Measurements from ENCODE around the gene N4BP2L2.

Gene N4BP2L2

DNA sequence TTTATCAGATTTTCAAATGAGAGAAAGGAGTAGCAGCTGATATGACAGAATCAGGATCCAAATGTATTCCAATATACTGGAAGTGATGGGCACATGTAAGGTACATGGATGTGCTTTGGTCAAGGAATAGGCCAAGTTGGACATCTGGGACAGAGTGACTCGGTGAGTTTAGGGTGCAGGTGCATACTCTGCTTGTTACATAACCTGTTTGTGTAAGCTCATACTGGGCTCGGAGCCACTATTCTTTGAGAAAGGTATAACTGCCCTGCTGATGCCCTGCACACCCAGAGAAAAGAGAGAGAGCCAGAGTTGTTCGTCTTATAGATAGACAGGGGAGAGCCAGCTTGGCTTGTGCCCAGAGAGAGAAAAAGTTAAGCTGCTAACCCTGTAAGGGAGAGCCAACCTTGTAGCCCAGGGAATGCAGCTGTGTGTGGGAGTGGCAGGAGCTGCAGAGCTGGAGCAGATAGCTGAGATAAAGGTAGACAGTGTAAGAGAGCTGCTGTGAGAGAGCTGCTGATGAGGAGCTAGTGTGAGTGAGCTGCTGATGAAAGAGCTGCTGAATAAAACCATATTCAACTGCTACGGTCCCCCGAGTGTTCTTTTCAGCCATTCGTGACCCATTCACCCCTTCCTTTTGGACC, 70.0 kb downstream of the N4BP2L2 start:
- no peak for DNase-seq (ENCODE audit: low spot score)

DNA sequence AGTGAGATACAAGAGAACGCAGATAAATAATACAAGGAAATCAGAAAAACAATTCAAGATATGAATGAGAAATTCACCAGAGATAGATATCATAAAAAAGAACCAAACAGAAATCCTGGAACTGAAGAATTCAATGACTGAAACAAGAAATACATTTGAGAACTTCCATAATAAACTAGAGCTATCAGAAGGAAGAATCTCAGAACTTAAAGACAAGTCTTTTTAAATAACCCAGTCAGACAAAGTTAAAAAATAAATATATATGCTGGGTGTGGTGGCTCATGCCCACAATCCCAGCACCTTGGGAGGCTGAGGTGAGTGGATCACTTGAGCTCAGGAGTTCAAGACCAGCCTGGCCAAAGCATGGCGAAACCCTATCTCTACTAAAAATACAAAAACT, 82.0 kb downstream of the N4BP2L2 start:
- no peak for DNase-seq (ENCODE audit: low spot score)

DNA sequence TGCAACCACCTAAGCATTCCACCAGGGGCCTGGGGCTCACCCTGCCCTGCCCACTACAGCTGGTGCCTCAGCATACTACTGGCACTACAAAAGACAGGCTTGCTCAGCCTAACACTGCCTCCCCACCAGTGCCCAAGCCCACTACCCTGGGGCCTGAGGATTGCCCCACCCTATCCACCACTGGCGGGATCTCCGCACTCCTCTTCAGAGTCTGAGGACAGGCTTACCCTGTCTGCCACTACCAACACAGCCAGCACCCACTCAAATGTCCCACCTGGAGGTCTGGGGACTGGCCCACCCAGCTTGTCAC, 83.0 kb downstream of the N4BP2L2 start:
- no peak for DNase-seq (ENCODE audit: low spot score)

DNA sequence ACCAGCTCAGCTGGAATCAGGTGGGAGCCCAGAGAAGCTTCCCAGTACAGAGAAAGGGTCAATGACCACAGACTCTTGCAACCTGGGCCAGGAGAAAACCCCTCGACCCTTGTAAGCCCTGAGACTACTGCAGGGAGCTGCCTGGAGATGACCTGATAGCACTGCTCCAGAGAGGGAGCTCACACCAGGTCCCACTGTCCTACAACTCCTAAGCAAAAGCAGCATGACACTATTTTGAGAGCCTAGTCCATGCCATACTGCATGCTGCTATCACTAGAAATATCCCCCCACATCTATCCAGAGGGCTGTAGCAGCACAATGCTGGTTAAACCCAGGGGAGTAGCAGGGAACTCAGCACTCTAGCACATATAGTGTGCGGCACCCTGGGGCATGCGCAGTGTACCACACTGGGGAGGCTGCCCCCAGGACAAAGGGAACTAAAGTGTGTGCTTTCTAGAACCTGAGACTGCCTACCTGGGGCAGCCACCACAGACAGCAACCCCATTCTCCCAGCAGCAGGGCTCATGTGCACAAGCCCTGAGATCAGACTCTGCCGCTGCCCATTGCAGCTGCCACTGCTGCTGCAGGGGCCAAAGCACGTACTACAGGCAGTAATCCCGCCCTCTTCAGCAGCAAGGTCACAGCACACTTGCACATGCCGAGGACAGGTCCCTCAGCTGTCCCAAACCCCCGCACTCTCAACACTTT, 83.6 kb downstream of the N4BP2L2 start:
- DNase-seq (ENCODE audit: low spot score), result no peak

DNA sequence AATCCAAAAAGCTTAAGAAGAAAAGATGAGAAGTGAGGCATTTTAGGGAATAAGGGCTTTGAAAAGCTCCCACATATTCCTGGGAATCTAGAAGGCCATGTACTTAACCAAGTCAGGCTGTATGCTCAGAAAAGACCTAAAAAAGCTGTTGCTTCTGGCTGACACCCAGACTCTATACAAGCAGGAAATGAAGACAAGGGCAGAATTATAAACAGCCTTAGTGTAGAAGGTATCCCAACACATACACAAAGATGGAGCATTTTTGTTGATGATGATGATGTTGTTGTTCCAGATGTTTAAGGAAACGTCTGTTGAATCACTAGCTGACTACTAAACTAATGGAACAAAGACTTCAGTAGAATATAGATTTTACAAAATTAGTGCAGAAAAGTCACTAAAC, 84.6 kb downstream of the N4BP2L2 start:
- DNase-seq (ENCODE audit: low spot score), result no peak

DNA sequence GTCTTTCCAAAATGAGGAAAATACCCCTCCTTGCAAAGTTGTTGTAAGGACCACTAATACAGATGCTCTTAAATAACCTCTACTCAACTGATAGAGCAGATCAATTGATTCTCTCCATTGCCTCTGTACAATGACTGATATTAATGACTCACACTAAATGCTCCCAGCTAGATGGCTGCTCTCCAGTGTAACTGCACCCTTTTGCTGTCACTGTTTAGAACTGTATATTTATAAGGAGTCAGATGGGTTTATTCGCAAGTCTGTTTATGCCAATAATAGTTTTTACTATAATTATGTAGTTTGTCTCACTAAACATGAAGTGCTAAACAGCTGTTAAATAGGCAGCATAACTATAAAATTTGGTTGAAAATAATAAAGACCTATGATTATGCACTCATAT, 89.6 kb downstream of the N4BP2L2 start:
- no peak for DNase-seq (ENCODE audit: low spot score)

DNA sequence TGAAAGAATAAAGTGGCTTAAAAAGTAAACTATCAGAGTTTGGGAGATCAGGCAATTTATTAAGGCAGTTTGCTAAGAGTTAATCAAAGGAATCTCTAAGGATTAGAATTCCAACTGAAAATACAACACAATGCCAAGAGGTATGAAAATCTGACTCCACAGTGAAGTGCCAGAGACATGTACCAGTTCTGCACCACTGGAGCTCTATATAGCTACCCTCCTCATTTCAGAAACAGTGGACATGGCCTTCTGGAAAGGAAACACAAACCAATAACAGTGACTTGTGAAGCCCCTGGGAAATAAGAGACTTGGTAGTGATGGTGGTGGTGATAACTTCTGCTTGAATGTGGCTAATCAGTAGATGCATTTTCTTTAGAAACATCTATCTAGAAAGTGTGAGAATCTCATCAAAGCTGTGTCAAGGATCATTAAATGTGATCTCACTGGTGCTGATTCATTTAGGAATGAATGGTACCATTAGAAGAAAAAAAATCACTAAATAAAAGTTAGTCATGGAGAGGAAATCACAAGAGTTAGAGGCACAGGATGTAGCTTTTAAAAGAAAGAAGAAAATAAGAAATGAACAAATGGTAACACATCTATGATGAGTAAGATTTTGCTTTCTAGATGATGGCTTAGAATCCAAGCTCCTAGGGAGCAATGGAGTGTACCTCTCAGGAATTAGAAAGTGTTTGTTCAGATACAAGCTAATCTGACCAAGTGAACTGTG, 90.5 kb downstream of the N4BP2L2 start:
- DNase-seq (ENCODE audit: low spot score), result no peak

DNA sequence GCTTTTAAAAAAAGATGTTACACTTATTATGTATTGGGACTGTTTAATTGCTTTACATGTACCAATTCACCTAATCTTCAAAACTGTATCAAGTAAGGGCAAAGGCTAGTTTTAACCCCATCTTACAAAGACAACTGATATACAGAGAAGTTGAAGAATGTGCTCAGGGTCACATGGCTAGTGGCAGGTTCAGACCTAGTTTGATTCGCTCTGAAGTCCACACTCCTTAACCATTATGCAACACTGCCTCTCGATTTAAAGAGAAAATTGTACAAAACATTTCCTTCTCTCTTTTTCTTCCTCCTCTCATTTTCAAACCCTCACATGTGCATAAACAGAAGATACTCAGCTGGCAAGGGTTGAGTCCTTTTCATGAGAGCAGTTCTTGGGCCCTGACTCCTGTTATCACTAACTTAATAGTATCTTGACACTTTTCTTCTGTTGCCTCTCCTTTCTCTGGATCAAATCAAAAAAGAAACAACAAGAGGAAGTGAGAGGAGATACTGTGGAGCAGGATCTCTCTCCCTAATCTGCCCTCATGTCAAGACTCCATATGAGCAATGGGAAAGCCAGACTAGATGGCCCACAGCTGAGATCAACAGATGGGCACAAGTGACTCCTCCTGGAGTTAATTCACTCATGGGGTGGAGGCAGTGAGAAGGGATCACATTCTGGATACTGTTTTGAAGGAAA, 91.7 kb downstream of the N4BP2L2 start:
- DNase-seq (ENCODE audit: low spot score), result no peak

DNA sequence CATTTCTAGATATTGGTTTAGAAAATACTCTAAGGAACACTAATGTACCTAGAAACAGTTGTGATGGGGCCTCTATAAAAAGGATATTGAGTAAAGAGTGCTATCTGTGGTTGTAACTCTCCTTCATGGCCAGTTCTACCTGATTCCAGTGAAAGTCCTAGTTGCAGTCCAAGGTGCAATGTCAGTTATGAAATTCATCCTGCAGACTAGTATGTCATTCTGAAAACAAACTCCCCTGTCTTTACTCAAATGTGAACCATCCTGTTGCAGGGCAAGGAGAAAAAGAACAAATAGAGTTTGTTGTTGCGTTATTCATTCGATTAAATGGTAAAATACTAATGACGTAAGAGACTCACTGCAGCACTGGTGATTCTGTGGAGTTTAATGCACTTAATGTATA, 92.4 kb downstream of the N4BP2L2 start:
- DNase-seq (ENCODE audit: low spot score), result no peak

DNA sequence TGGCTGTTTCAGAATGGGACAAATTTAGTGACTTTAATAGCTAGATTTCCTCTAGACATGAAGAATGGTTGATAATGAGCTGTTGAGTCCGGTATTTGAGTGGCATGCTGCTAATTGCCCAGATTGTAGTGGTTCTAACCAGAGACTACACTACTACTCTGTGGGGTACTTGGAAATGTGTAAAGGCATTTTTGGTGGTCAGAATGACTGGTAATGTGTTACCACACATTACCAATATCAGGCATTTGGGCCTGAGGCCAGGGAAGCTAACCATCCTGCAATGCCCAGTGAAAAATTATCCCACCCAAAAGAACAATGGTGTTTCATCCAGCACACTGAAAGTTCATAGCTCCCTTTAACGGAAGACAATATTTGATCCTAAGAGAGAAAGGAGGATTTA, 93.1 kb downstream of the N4BP2L2 start:
- no peak for DNase-seq (ENCODE audit: low spot score)

DNA sequence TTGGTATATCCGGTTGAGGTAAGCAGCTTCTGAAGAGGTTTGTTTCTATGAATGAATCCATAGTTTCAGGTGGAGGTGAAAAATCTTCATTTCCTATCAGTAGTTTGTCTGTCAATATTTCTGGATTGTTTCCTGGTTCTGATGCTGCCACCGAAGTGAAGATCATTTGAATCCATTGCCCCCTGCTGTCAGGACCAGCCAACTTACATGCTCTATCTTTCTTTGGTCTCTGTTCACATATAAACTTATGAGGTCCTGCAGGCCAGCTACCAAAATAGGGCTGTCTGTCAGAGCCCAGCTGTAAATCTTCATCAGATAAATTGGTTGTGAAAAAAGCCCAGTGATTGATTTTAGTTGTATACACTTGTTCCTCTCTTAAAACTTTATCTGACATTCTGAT, 95.5 kb downstream of the N4BP2L2 start:
- peak; percentile 62 for DNase-seq (ENCODE audit: low spot score)

DNA sequence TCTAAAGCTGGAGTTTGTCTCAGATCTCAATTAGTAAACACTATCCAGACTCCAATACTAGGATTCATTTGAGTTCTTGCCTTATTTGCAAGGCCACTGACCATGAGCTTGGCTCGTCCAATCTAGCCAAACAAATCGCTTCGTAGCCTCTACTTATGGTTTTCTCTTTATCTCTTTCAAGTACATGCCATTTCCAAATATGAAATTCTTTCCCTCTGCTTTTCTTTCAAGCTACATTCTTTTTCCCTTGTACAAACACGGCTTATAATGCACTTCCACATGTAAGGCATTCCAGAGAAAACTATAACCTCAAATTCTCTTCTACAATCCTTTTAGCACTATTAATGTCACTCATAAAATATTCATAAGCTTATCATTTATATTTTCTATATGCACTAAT, 99.7 kb downstream of the N4BP2L2 start:
- no peak for DNase-seq (ENCODE audit: low spot score)

DNA sequence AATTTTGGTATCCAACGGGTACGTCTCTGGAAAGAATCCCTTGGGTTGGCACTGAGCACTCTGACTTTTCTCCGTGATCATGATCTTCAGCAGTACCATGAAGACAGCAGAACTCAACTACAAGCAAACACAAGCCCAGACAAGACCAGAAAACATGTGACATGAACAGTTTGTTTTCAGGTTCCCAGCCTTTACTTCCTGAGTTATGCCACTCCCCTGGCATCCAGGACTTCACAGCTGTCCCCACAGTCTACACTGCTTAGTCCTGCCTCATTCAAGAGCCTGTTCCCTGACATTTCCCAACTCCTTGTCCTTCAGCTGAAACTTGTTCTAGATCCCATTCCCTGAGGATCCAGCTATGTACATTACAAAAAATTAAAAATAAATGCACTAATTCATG, 105.7 kb downstream of the N4BP2L2 start:
- no peak for DNase-seq (ENCODE audit: low spot score)

DNA sequence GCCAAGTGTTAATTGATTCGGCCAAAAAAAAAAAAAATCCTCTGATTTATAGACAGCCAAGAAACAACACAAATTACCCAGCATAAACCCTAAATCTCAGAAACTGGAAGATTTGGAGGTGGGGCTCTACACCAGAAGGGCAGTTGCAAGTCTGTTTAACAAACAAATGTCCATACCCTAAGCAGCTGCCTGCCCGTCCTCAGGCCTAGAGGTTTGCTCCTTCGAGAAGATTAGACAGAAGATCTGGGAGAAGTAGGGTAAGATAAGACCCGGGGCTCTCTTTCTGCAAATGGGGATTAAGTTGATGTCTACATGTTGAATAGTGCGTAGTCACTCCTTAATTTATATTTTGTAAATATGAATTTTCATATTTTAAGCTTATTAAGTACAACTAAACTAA, 107.2 kb downstream of the N4BP2L2 start:
- DNase-seq (ENCODE audit: low spot score), result no peak

DNA sequence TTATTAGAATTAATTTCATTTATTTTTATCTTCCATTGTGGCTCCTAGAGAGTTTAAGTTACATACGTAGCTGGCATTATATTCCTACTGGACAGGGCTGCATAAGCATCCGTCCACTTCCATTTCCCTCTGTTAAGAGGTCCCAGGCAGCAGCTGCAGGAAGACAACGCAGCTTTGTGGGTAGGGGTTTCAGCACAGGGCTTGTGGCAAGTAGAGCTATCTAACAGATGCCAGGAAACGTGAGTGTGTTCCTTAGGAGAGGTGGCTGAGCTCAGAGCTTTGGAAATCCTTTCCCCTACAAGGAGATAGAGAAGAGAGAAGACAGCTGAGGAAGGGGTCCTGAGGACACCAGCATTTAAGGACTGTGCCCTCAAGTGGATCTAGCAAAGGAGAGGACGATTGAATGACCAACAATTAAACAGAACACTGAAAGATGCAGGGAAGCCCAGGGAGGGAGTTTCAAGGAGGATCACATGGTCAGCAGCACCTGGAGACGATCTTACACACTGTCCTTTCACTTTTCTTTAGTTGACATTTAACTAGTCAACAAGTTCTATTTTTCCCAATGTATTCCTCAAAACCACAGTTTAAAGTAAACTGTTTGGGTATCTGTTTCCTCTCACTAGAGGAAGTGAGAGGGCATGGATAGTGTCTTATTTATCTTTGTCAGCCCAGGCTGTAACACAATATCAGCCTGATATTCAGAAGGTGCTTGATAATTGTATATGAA, 108.4 kb downstream of the N4BP2L2 start:
- no peak for DNase-seq (ENCODE audit: low spot score)

DNA sequence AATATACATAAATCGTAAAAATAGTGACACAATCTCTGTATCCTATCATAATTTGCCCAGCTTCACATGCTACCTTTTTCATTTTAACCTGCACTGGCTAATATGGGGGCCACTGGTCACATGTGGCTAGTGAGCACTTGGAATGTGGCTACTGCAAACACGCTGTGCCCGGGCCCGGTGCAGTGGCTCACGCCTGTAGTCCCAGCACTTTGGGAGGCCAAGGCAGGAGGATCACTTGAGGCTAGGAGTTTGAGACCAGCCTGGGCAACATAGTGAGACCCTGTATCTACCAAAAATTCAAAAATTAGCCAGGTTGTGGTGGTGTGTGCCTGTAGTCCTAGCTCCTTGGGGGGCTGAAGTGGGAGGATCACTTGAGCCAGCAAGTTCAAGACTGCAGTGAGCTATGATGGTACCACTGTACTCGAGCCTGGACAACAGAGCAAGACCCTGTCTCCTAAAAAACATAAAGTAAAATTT, 109.1 kb downstream of the N4BP2L2 start:
- no peak for DNase-seq (ENCODE audit: low spot score)

DNA sequence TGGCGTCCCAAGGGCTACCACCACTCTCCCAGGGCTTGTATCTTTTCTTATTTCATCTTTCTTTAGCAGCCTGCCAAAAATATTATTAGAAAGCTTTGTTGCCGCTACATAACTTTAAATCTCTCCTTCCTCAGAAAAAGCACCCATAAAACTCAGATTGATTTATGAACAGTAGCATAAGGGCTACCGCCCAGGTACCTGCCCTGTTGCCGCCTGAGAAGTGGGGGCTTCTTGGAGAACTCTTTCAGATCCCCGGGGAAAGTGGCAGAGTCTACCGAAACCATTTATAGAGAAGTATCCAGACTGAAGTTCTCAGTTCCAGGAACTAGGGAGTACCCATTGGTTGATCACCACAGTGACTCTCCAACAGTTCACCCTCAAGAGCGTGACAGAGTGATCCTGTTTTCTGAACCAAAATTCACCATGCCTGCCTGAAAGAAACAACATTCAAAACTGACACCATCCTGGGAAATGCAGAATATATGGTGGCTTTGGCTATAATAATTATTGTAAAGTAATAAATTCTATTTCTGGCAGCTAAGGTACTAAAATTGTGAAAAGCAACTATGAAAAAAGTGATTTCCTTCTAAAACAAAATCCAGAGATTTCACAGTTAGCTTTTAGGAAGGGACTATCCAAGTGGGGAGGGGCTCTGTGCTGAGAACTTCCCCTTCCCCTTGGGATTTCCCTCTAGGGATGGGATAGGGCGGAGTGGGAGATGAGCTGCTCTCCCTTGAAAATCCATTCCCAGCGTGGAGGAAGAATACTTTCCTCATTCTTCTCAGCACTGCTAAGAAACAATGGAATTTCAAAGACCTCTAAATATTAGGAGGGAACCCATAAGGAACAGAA, 109.8 kb downstream of the N4BP2L2 start:
- DNase-seq (ENCODE audit: low spot score), result peak; percentile 47

DNA sequence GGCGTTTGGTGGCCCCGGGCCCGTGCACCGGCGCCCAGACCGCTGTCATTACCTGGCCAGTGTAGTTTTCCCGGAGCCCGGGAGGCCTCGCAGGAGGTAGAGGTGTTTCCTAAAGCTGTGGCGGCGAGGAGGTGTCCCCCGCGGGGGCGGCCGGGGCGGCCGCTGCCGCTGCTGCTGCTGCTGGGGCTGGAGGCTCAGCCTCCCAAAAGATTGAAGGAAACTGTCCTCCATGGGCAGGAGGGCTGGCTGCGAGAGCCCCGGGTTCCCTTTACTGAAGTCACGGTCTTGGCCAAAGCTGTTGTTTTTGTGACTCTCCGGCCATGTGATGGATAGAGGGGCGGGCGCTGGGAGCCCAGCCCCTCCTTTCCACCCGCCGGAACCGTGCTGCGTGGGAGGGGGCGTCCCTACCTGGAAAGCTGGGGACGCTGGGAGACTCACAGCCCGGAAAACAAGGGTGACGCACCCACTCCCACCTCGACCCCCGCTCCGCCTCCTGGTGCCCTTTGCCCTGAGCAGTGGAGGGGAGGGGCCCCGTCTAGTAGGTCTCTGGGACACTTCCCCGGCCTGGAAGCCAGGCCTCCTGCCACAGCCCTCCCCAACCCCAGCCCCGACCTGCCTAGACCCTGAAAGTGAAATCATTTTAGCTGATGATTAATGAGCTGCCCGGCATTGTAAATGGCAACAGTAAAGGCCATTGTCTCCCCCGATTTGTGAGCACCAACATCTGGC, 110.6 kb downstream of the N4BP2L2 start, which contains the start of gene N4BP2L1:
Gene N4BP2L1, minus strand, starts transcription at position 279 of the 729 bp plus-strand sequence. Its CDS starts 48 bp downstream, at position 231.
- DNase-seq (ENCODE audit: low spot score), result peak; percentile 86

DNA sequence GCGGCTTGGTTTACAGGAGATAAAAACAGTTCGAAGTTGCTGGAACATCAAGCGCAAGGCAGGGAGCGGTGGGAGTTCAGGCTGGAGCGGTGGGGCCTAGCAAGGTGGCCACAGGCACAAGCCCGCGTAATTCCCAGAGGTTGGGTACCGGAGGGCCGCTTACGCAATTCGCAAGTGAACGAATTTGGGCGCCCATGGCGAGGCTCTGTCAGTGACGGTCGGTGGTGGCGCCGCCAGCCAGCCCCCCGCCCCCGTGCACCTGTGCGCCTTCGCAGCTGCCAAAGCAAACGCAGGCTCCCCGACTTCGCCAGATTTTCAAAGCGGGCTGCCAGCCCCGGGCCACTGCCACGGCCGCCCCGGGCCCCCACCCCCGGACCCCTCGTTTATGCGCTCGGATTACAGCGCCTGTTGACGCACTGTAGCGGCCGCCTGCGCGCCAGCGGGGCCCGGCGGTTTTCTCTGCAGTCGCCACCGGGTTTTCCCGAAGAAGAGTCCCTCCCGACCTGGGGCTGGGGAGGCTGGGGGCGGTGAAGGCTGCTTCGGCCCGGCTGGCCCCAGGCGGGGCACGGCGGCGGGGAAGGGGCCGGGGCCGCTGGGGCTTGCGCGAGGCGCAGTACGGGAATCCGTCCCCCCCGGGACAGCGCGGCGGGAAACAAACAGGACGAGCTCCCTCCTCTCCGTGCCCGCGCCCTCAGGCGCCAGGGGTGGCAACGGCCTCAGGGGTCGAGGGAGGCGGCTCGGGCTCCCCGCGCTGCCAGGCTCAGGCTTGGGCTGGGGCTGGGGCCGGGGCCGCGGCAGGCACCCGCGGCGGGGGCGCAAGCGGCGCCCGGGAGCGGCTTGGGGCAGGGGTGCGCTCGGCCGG, 111.4 kb downstream of the N4BP2L2 start:
- peak; percentile 31 for DNase-seq (ENCODE audit: low spot score)
